ENCODE measurements around the gene KCNT1. TPM values are rescaled to one million over a fixed set of nuclear protein-coding genes. Genes with fewer than 3 reads are reported as not detected.

Gene KCNT1
- polyA plus RNA-seq, 1 donor (not counting 4 experiments of a cell fraction or from before 2014, with no cell fraction given) = not detected

DNA sequence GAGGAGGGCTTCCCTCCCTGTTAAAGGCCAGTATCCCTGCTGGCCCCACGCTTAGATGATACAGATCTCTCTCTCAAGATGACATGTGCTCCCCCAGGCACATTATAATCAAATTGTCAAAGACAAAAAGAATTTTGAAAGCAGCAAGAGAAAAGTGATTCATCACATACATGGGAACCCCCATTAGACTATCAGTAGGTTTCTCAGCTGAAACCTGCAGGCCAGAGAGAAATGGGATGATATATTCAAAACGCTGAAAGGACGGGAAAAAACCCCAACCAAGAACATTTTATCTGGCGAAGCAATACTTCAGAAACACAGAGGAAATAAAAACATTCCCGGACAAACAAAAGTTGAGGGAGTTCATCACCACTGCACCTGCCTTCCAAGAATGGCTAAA, 126.7 kb downstream of the KCNT1 start:
- Histone ChIP-seq H4K20me1 (ENCODE audit: control insufficient read depth, extremely low read depth, insufficient read depth, low read length) (no peaks in the 10 kb centered on the region), H3K79me2 (ENCODE audit: control insufficient read depth, insufficient read depth, low read length) (peaks cover 10% of the 10 kb centered on the region), H2AFZ (ENCODE audit: control insufficient read depth, low read length) (no peak overlapping the region), H3K4me3 (ENCODE audit: control insufficient read depth in 2 of 3, extremely low read depth in 1 of 3, insufficient read depth in 2 of 3, low read depth in 1 of 3, low read length in 3 of 3) (no peak overlapping the region), H3K36me3 (ENCODE audit: control insufficient read depth in 2 of 2, extremely low read depth in 1 of 2, insufficient read depth in 2 of 2, low read length in 2 of 2) (peaks cover 3 to 5% of the 10 kb centered on the region in 2 experiments), H3K4me1 (ENCODE audit: control insufficient read depth, extremely low read depth, insufficient read depth, low read length) (no peaks in the 10 kb centered on the region), H3K9me1 (ENCODE audit: control insufficient read depth, extremely low read depth, insufficient read depth, low read length) (no peaks in the 10 kb centered on the region), H3K27ac (ENCODE audit: control insufficient read depth, insufficient read depth, low read length) (no peak overlapping the region), H3K4me2 (ENCODE audit: control insufficient read depth, extremely low read depth, insufficient read depth, low read depth, low read length) (no peak overlapping the region), H3K9me3 (ENCODE audit: control insufficient read depth, low read depth, low read length) (no peaks in the 10 kb centered on the region), H3K9ac (ENCODE audit: control insufficient read depth, extremely low read depth, insufficient read depth, low read length) (no peak overlapping the region), H3K27me3 (ENCODE audit: control insufficient read depth, extremely low read depth, insufficient read depth, low read length) (no peaks in the 10 kb centered on the region)
- DNase-seq (ENCODE audit: low read depth, low spot score) (no peak), FAIRE-seq (no peak)
- TF ChIP-seq EZH2 (IDR thresholded peaks at IDR 0.05; ENCODE audit: low read length) = no peak
- TF ChIP-seq, protein P1, sequence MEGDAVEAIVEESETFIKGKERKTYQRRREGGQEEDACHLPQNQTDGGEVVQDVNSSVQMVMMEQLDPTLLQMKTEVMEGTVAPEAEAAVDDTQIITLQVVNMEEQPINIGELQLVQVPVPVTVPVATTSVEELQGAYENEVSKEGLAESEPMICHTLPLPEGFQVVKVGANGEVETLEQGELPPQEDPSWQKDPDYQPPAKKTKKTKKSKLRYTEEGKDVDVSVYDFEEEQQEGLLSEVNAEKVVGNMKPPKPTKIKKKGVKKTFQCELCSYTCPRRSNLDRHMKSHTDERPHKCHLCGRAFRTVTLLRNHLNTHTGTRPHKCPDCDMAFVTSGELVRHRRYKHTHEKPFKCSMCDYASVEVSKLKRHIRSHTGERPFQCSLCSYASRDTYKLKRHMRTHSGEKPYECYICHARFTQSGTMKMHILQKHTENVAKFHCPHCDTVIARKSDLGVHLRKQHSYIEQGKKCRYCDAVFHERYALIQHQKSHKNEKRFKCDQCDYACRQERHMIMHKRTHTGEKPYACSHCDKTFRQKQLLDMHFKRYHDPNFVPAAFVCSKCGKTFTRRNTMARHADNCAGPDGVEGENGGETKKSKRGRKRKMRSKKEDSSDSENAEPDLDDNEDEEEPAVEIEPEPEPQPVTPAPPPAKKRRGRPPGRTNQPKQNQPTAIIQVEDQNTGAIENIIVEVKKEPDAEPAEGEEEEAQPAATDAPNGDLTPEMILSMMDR (optimal IDR thresholded peaks at IDR 0.05 in 1 of 3, IDR thresholded peaks at IDR 0.05 in 1 of 3, conservative IDR thresholded peaks at IDR 0.05 in 1 of 3; ENCODE audit: extremely low read depth in 1 of 3, insufficient read depth in 2 of 3, low read length in 3 of 3) = no peak
- dilution Hi-C loops (cut with MboI; ENCODE audit: extremely low pct_ligation_motif_present, low sequenced_read_pairs) = no loop called here

DNA sequence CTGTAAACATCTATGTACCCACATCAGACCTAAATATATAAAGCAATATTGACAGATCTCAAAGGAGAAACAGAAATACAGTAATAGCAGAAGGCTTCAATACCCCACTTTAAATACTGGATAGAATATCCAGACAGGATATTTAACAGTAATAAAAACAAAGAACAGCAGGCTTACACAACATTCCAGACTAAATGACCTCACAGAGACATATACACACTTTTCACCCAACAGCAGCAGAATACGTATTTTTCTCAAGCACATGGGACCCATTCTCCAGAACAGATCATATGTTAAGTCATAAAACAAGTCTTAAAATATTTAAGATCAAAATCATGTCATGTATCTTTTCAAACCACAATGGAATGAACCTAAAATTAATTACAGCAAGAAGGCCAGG, 128.5 kb downstream of the KCNT1 start:
- Histone ChIP-seq H3K36me3 (ENCODE audit: control insufficient read depth in 2 of 2, extremely low read depth in 1 of 2, insufficient read depth in 2 of 2, low read length in 2 of 2) (peaks cover 0 to 5% of the 10 kb centered on the region in 2 experiments), H3K4me2 (ENCODE audit: control insufficient read depth, extremely low read depth, insufficient read depth, low read depth, low read length) (no peak overlapping the region), H4K20me1 (ENCODE audit: control insufficient read depth, extremely low read depth, insufficient read depth, low read length) (no peaks in the 10 kb centered on the region), H2AFZ (ENCODE audit: control insufficient read depth, low read length) (no peak overlapping the region), H3K4me3 (ENCODE audit: control insufficient read depth in 2 of 3, extremely low read depth in 1 of 3, insufficient read depth in 2 of 3, low read depth in 1 of 3, low read length in 3 of 3) (no peak overlapping the region), H3K4me1 (ENCODE audit: control insufficient read depth, extremely low read depth, insufficient read depth, low read length) (no peaks in the 10 kb centered on the region), H3K9me3 (ENCODE audit: control insufficient read depth, low read depth, low read length) (no peaks in the 10 kb centered on the region), H3K79me2 (ENCODE audit: control insufficient read depth, insufficient read depth, low read length) (peaks cover 10% of the 10 kb centered on the region), H3K27ac (ENCODE audit: control insufficient read depth, insufficient read depth, low read length) (no peak overlapping the region), H3K9me1 (ENCODE audit: control insufficient read depth, extremely low read depth, insufficient read depth, low read length) (no peaks in the 10 kb centered on the region), H3K27me3 (ENCODE audit: control insufficient read depth, extremely low read depth, insufficient read depth, low read length) (no peaks in the 10 kb centered on the region), H3K9ac (ENCODE audit: control insufficient read depth, extremely low read depth, insufficient read depth, low read length) (no peak overlapping the region)
- DNase-seq (ENCODE audit: low read depth, low spot score) (no peak), FAIRE-seq (no peak)
- dilution Hi-C loops (cut with MboI; ENCODE audit: extremely low pct_ligation_motif_present, low sequenced_read_pairs) = no loop called here
- TF ChIP-seq EZH2 (IDR thresholded peaks at IDR 0.05; ENCODE audit: low read length) = no peak
- TF ChIP-seq, protein P1 (optimal IDR thresholded peaks at IDR 0.05 in 1 of 3, IDR thresholded peaks at IDR 0.05 in 1 of 3, conservative IDR thresholded peaks at IDR 0.05 in 1 of 3; ENCODE audit: extremely low read depth in 1 of 3, insufficient read depth in 2 of 3, low read length in 3 of 3) = no peak

All from keratinocyte (primary cell).